ENCODE measurements around the gene LRRC75B. TPM values are rescaled to one million over a fixed set of nuclear protein-coding genes. Genes with fewer than 3 reads are reported as not detected.
"Not testable (repeated sequence)": the region's sequence is repeated elsewhere in the genome, so short reads cannot be mapped to it uniquely, and the experiment has no call there.

Gene LRRC75B
- total and polyA plus RNA-seq, 9 of the 15 experiments (the other 6 are each of a cell fraction or from before 2014, with no cell fraction given), result 0.10 to 2.8 (median 1.0) TPM; not detected in 1

DNA sequence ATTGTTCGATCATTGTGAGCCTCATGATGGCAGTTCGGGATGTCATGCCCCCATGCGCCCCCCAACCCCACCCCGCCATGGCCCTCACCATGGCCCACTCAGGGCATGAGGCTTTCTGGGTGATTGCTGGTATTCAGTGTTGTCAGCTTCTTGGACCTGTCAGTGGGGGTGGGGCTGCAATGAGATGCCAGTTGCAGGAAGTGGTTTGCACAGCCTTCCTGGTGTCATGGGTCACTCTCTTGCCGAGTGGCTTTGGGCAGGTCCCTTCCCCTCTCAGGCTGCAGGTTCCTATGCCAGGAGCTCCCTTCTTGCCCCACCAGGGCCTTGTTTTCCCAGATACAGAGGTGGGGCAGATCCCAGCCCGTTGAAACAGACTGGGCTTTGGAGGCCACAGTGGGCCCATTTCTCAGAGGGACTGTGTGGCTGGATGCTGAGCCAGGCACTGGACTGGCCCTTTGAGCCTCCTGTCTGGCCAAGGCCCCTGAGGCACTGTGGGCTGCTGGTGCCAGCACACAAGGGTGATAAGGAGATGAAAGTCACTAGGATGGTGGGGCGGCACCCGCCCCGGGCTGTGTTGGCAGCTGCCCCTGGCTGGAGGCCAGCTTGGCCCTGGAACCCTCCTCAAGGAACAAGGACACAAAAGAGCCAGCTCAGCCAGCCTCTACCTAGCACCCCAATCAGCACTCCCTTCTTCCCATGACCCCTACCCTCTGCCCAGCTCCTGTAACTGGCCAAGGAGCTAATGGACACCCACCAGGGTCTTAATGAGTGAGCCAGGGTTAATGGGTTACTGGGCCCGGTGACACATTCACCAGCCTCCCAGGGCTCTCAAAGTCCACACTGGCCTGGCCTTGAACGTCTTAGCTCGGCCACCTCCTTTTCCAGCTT lies 8.6 kb upstream of the LRRC75B start (continued):
- TF ChIP-seq, protein P1, sequence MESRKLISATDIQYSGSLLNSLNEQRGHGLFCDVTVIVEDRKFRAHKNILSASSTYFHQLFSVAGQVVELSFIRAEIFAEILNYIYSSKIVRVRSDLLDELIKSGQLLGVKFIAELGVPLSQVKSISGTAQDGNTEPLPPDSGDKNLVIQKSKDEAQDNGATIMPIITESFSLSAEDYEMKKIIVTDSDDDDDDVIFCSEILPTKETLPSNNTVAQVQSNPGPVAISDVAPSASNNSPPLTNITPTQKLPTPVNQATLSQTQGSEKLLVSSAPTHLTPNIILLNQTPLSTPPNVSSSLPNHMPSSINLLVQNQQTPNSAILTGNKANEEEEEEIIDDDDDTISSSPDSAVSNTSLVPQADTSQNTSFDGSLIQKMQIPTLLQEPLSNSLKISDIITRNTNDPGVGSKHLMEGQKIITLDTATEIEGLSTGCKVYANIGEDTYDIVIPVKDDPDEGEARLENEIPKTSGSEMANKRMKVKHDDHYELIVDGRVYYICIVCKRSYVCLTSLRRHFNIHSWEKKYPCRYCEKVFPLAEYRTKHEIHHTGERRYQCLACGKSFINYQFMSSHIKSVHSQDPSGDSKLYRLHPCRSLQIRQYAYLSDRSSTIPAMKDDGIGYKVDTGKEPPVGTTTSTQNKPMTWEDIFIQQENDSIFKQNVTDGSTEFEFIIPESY (CRISPR knock-in tag; IDR thresholded peaks at IDR 0.05), result no peak
- TF ChIP-seq, protein P2, sequence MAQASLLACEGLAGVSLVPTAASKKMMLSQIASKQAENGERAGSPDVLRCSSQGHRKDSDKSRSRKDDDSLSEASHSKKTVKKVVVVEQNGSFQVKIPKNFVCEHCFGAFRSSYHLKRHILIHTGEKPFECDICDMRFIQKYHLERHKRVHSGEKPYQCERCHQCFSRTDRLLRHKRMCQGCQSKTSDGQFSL (CRISPR knock-in tag; IDR thresholded peaks at IDR 0.05), result no peak
- TF ChIP-seq, protein P2 (tag; IDR thresholded peaks at IDR 0.05), result no peak
- TF ChIP-seq POLR2A (conservative IDR thresholded peaks at IDR 0.05), result no peak

DNA sequence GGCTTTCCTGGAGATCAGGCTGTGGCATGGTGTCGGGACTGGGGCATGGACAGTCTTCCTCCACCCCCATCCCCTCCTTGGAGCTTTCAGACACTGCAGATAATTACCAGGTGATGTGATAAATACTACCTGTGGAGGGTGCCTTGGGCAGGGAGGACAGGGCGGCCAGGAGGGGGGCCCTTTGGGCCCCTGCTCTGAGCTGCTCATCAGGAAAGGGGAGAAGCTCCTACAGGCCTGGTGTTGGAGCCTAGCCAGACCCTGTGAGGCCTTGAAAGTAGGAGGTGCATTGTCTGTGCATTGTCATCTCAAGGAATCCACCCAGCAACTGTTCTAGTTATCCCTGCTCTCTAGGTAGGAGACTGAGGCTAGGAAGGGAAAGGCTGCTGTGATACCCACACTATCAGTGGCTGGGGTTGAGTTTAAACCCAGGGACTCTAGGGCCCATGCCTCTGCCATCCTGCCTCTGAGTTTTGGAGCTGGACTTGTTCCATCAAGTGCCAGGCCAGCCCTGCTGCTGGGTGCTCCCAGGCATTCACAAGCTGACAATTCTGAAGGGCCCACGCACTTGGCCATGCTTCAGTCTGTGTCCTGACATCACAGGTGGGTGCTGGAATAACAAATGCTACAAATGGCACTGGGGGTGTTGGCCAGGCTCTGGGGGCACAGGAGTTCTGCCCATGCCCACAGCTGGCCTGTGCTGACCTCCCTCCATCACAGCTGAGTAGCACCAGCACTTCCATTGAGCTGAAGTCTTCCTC lies 7.3 kb upstream of the LRRC75B start:
- H3K9me1 ChIP-seq (ENCODE audit: control insufficient read depth, insufficient read depth, low read length); H3K36me3 ChIP-seq (ENCODE audit: control insufficient read depth, insufficient read depth, low read length); H3K79me2 ChIP-seq (ENCODE audit: control insufficient read depth, insufficient read depth, low read length); H4K20me1 ChIP-seq (replicated peaks; ENCODE audit: control insufficient read depth, insufficient read depth, low read length); H3K4me3 ChIP-seq; BruUV-seq (replicated peaks); H3K4me2 ChIP-seq (ENCODE audit: insufficient read depth, low read length); ATAC-seq; H3K27me3 ChIP-seq (ENCODE audit: control insufficient read depth in 2 of 2, insufficient read depth in 2 of 2, low read length in 2 of 2); intact Hi-C loops (cut with micrococcal nuclease); H3K9me3 ChIP-seq (replicated peaks; ENCODE audit: control insufficient read depth, insufficient read depth, low read depth, low read length); H2AFZ ChIP-seq (ENCODE audit: low read depth, low read length); H3K27ac ChIP-seq (ENCODE audit: extremely low read depth, low read depth, low read length); H3K9ac ChIP-seq (ENCODE audit: insufficient read depth in 1 of 2, low read depth in 2 of 2, low read length in 2 of 2); DNase-seq (ENCODE audit: extremely low read depth in 1 of 4, low spot score in 3 of 4); CTCF ChIA-PET (ENCODE audit: low intra/inter-chr PET ratio): not testable (repeated sequence)
- TF ChIP-seq NFIC (IDR thresholded peaks at IDR 0.05), result peak; percentile 35; the same call in 1 of the 2 replicates
- POLR2A ChIA-PET, result interaction anchor here (0.9 to 1.1 kb wide), 2 partner anchors 28 to 45 kb away, joined by 3 read pairs; partner anchors contain the start of gene GUCD1
- WGBS (ENCODE audit: insufficient coverage, low coverage, missing lambda C conversion rate), result 33% methylated on average over 1 of the region's 3 CpGs
- peak; percentile 26 for FAIRE-seq
- peaks cover 2 to 19% of the 10 kb centered on the region in 2 experiments; a peak in 3 of 5 replicates for H3K4me1 ChIP-seq (replicated peaks in 1 of 2; ENCODE audit: control insufficient read depth in 2 of 2, insufficient read depth in 2 of 2, low read length in 2 of 2)
- in situ Hi-C loops (cut with MboI), result loop anchor here (5.0 kb wide), 1 partner anchor 923 kb away; no protein-coding TSS in a partner anchor
